ENCODE measurements around the gene GPR137C. TPM values are rescaled to one million over a fixed set of nuclear protein-coding genes. Genes with fewer than 3 reads are reported as not detected.

GPR137C gene
- total RNA-seq, 1 experiment from 2014 or later, result 4.3 TPM

- Histone ChIP-seq H4K91ac (ENCODE audit: insufficient read length, low read depth, low read length) (no peak overlapping the region), H3K27me3 (ENCODE audit: insufficient read depth, low read length) (no peaks in the 10 kb centered on the region), H3K14ac (ENCODE audit: insufficient read depth, low read length) (no peak overlapping the region), H2BK12ac (ENCODE audit: insufficient read length, low read depth, low read length) (no peak overlapping the region), H3K23ac (ENCODE audit: insufficient read length, low read depth, low read length) (no peak overlapping the region), H3K79me2 (ENCODE audit: insufficient read depth, low read length) (no peaks in the 10 kb centered on the region), H3K4me2 (ENCODE audit: insufficient read depth, insufficient read length, low read length) (no peak overlapping the region), H4K20me1 (ENCODE audit: control insufficient read depth, insufficient read depth, insufficient read length) (no peaks in the 10 kb centered on the region), H2BK120ac (ENCODE audit: low read depth, low read length, poor library complexity, severe bottlenecking) (no peak overlapping the region), H3K23me2 (ENCODE audit: insufficient read length, low read depth, low read length, poor library complexity, severe bottlenecking) (no peaks in the 10 kb centered on the region), H2AK5ac (ENCODE audit: insufficient read length, low read length) (no peak overlapping the region), H2AFZ (ENCODE audit: low read length) (no peak overlapping the region), H3K4ac (ENCODE audit: low read depth, low read length) (no peak overlapping the region), H2BK5ac (ENCODE audit: insufficient read length, low read length) (no peak overlapping the region), H3K9ac (ENCODE audit: extremely low read depth, insufficient read length, low read length) (no peak overlapping the region), H3K79me1 (ENCODE audit: insufficient read depth, low read depth, low read length, poor library complexity, severe bottlenecking) (no peaks in the 10 kb centered on the region), H3K9me3 (ENCODE audit: control insufficient read depth, low read depth, low read length) (no peaks in the 10 kb centered on the region), H3K27ac (ENCODE audit: insufficient read length, low read depth, low read length) (no peak overlapping the region), H3K4me1 (ENCODE audit: insufficient read depth, low read length) (no peaks in the 10 kb centered on the region), H3K18ac (ENCODE audit: insufficient read length, low read depth, low read length) (no peak overlapping the region), H2BK20ac (ENCODE audit: low read depth, low read length, poor library complexity, severe bottlenecking) (no peak overlapping the region), H4K5ac (ENCODE audit: insufficient read length, low read depth, low read length) (no peak overlapping the region), H4K8ac (replicated peaks; ENCODE audit: insufficient read length, low read depth, low read length) (no peak overlapping the region), H3T11ph (ENCODE audit: low read length) (no peak overlapping the region), H3K56ac (ENCODE audit: insufficient read length, low read depth, low read length) (no peak overlapping the region), H2BK15ac (ENCODE audit: low read depth, low read length) (no peak overlapping the region)
- Mint-ChIP-seq H3K4me3 (no peak overlapping the region), H3K9me3 (no peaks in the 10 kb centered on the region), H3K27ac (no peak overlapping the region), H3K27me3 (ENCODE audit: low read depth) (no peaks in the 10 kb centered on the region), H3K36me3 (ENCODE audit: insufficient read depth in 1 of 3, low read depth in 3 of 3) (no peaks in the 10 kb centered on the region), H3K4me1 (no peaks in the 10 kb centered on the region)
- no peak for DNase-seq
- TF ChIP-seq CTCF (conservative IDR thresholded peaks at IDR 0.05), result peak; percentile 31; the same call in 2 of the 3 replicates
- WGBS (ENCODE audit: extremely low coverage, insufficient read length, low lambda C conversion rate), result no CpG with 5 or more reads among the region's 4 CpGs
Measured at GRCh38 chr14:52527052-52527451, 25.6 kb upstream of the GPR137C start.

All from H9 (cell line).